DMS79 (cell line): ENCODE data around the gene DHRS7.

Experiments used
- DNase-seq: peaks from one replicate; lab custom pipeline; 2025; lab: John Stamatoyannopoulos, UW

Gene DHRS7, protein sequence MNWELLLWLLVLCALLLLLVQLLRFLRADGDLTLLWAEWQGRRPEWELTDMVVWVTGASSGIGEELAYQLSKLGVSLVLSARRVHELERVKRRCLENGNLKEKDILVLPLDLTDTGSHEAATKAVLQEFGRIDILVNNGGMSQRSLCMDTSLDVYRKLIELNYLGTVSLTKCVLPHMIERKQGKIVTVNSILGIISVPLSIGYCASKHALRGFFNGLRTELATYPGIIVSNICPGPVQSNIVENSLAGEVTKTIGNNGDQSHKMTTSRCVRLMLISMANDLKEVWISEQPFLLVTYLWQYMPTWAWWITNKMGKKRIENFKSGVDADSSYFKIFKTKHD

DNA sequence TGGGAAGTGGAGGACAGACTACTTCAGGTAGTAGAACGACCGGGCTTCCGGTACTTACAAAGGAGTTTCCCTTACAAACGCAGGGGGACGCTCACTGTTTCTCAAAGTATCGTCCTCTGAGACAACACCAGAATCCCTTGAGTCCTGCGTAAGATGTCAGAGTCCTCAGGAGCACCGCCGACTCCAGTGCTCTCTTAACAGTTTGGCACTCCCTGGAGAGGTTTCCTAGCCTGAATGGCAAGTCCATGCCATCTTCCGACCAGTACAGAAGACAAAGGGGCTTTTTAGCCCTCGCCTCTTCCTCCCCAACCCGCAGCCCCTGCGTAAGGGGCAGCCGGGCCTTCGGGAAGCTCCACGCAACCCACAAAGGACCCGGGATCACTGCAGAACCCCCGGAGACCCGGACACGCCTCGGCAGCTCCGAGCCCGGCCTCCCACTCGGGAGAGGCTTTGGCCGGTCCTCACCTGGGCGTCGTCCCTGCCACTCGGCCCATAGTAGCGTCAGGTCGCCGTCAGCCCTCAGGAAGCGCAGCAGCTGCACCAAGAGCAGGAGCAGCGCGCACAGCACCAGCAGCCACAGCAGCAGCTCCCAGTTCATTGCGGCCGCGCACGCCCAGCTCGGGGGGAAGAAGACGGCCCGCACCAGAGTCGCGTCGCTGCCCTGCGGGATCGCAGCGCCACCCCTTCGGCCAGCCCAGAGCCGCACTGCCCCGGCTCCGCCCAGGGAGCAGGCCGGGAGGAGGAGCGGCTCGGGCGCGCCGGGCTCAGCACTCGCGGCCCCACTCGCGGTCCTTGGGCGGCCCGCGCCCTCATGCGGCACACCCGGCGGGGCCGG, at the start of gene DHRS7:
TSS of gene DHRS7 (minus strand) at position 687 of the 835 bp plus-strand sequence. CDS start at position 598, 89 bp downstream.
- peak; percentile 59 for DNase-seq

DNA sequence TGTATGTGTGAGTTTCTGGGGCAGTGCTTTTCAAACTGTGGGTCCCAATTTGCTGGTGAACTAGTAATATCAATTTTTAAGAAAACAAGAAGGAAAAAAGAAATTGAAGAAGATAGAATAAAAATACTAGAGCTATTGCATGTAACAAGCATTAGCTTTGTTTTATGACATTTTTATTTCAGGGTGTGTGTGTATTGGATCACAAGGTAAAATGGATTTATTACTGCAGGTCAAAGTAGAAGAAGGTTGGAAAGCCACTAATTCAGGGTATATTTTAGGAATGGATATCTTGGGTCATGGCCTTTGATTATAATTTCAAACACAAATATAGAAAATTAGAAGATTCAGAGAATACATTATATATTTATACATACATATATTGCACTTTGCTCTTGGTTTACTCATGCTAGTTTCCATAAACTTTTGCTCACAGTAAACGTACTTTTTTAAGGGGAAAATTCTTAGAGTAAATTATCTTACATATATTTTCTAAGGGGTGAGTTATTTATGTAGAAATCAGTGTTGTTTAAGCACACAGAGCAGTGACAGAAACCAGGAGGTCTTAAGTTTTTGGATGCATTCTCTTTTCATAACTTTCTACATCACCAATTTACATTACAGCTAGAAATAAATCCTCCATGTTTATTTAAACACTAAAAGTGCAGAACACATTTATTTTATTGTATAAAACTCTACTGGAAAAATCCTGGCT, 49.4 kb upstream of the DHRS7 start:
- no peak for DNase-seq

DNA sequence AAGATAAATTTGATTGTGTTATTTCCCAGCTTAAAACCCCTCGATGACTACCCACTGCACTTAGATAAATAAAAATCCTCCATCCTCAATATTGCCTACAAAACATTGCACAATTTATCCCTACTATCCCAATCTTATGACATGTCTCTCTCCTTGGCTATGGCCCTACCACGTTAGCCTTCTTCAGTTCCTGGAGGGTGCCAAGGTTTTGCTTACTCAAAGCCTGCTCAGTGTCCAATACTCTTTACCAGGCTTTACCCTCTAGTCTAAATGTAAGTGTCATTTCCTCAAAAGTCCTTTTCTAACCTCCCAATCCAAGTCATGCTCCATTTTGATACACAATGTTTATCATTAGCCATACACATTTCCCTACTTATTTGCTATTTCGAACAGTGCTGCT, 48.8 kb upstream of the DHRS7 start:
- DNase-seq, result no peak

DNA sequence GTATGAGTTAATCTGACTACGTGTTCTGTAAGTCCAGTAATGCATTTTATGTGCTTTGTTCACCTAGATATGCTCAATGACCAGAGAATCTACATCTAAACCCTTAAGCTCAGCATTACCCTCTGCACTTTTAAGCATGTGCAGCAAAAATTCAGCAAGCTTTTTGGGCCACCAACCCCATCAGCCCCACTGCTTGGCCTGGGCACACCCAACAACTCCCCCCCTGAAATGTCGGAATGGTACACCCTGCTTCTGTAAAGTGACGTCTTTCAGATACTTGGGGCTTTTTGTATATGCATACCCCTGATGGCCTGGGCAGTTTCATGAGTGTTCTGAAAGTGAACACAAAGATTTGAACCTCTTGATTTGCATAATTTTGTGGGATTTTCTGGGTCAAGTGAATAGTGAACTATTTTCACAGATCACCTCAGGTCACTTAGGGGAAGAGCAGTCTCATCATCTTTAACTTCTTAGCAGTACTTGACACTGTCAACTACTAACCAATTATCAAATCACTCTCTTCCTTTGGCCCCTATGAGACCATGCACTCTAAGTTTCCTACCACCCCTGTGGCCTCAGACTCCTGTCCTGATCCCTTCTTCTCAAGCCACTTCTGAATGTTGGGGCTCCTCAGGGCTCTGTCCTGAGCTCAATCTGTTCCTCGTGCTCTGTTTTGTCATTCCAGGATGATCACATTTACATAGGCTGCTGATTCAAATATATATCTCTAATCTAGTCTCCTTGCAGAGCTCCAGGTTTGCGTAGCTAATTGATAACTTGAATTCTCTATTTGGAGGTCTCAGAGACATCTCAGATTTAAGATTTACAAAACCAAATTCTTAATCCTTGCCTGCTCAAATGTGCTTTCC, 47.5 kb upstream of the DHRS7 start:
- no peak for DNase-seq

DNA sequence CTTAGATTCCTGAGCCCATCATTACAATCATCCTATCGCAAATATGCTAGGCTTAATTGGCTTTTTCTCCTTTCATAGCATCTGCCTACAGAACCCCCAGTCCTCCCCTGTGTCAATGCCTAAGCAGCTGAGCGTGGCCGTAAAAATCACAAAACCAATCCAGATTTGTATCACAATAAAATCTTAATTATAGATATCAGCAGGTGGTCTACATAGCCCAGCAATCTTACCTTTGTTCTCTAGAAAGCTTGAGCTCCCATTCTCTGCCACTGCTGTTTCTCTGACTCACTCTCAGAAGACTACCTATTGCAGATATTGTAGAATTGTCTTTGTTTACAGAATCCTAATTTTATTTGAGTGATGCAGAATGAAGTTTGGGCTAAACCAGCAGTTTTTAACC, 46.0 kb upstream of the DHRS7 start:
- DNase-seq, result no peak

DNA sequence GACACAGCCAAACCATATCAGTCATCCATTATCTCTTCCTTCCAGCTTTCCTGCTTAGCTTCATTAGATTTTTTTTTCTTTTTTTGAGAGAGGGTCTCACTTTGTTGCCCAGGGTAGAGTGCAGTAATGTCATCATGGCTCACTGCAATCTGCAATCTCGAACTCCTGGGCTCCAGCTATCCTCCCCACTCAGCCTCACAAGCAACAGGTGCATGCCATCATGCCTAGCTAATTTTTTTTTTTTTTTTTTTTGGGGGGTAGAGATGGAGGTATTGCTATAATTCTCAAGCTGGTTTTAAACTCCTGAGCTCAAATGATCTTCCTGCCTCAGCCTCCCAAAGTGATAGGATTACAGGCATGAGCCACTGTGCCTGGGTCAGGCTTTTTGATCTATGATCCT, 45.5 kb upstream of the DHRS7 start:
- DNase-seq, result no peak

DNA sequence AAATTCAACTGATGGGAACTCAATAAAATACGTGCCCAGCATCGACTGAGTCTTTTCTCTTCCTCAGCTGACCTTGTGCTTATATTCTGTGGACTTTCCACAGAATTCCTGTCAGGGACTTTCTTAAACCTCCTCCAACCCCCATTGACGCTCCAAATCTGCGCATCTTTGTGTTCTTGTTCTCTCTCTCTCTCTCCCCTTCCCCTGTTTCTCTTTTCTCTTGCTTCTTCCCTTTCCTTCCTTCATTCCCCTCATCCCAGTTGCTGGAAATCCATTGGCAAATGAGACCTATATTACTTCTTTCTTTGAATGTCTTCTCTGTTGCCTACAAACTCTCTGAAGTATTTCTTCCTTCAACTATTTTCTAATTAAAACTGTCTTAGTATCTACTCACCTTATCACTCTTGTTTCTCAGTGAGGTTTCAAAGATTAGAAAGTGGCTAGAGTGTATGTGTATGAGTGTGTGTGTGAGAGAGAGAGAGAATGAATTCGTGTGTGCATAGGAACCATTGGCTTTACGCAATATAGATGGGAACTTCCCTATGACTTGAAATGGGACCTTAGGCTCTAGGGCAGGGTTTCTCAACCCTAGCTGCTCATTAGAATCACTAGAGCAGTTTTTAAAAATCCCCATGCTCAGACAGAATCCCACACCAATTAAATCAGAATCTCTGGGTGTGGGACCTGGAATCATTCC, 41.8 kb upstream of the DHRS7 start:
- no peak for DNase-seq

DNA sequence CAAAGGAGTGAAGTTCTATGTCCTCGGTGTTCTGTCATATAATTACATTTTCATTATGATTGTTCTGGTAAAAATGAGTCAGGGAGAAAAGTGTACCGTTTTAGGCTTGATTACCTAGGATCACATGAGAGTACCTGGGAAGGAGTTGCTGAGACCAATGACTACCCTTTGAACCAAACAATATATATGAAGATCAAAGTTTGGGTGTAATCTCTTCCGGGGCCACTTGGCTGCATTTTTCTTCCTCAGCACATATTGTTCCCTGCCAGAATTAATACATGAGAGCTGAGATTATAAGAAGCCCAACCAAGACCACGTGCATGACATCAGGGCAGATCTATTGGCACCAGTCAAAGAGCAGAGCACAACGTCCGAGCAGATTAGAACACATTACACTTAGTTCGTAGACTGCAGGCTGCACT, 41.1 kb upstream of the DHRS7 start:
- DNase-seq, result no peak

DNA sequence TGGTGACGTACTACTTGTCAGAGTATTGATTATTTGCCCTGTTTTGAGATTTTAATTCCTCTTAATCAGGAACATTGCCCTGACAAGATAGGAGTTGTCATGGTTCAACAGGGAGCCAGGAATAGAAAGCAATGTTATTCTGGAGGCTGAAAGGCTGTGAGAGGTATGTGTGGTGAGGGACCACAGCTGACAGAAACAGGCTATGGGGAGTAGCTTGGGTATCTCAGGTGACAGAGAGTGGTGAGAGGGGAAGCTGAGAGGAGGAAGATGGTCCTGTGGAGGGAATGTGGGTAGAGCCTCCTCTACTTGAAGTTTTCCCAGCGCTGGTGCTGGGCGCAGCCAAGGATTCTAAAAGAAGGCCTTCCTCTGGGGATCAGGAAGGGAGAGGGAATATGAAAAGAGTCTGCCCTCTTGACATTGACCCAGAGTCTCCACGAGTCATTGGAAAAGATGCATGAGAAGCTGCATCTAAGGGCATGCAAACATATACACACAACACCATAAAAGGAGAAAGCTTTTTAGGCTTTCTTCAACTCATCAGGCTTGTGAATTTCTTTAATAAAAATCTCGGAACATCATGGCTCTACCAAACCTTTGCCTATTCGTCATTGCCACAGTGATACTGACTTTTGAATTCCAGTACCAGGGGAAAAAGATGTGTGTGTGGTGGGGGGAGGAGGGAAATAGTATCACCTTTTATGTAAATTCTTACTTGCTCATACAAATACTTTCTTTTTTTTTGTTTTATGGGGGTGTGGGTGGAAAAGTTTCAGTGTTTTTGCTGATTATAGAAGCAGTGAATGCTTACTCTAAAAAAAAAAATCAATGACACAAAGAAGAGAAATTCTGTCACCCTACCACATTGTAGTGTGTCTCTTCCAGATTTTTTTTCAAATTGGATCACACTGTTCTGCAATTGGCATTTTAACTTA, 39.9 kb upstream of the DHRS7 start:
- DNase-seq, result no peak

DNA sequence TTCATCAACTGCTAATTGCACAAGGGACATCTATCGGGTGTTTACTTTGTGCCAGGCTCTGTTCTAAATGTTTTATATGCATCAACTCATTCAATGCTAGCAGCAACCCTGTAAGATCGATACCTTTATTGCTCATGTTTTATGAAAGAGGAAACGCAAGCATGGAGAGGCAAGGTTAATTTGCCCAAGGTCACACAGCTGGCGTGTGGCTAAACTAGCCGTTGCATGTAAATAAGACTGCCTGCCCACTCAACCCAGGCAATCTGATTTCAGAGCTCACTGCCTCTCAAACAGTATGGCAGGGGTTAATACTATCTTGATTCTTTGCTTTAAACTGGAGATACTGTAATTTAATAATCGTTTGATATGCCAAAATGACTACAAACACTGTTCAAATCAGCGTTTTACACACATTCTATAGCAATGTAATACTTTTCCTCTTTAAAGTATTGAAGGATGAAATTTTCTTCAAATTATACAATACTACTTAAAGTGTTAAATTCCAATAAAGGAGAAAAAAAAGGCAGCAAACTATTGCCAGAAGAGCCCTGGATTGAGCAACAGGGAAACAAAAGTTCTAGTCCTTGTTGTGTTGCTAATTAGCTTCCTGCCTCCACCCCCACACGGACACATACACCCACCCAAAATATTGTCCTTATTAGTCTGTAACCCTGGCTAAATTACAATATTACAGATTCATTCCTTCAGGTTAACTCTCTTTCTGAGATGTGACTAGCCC, 39.1 kb upstream of the DHRS7 start:
- no peak for DNase-seq

DNA sequence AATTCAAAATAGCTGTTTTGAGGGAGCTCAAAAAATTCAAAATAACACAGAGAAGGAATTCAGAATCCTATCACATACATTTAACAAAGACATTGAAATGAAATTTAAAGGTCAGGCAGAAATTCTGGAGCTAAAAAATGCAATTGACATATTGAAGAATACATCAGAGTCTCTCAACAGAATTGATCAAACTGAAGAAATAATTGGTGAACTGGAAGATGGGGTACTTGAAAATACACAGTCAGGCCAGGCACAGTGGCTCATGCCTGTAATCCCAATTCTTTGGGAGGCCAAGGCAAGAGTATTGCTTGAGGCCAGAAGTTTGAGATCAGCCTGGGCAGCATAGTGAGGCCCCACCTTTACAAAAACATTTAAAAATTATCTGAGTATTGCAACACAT, 34.1 kb upstream of the DHRS7 start:
- DNase-seq, result no peak

DNA sequence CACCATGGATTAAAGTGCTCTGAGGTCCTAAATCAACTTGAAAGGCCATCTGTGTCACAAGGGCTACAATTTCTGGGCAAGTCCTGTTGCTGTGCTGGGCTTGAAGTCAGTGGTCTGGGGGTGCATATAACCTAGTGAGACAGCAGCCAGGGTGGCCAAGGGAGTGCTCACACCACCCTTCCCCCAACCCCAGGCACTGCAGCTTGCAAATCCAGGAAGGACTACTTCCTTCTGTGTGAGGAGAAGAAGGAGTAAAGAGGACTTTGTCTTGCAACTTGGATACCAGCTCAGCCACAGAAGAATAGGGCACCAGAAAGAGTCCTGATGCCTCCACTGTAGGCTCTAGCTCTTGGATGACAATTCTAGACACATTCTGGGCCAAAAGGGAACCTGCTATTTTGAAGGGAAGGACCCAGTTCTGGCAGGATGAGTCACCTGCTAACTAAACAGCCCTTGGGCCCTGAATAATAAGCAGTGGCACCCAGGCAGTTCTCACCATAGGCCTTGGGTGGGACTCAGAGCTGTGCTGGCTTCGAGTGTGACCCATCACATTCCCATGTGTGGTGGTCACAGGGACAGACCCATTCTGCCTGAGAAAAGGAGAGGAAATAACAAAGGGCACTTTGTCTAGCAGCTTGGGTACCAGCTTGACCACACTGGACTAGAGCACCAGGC, 32.6 kb upstream of the DHRS7 start:
- DNase-seq, result no peak

DNA sequence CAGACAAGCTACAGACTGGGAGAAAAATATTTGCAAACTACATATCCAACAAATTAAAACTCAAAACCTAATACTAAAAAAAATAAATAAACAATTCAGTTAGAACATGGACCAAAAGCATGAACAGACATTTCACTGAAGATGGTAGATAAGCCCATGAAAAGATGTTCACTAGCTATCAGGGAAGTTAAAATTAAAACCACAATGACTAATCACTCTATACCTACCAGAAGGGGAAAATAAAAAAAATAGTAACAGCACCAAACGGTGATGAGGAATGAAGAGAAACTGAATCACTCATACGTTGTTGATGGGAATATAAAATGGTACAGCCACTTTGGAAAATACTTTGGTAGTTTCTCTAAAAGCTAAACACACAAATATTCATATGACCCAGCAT, 31.1 kb upstream of the DHRS7 start:
- no peak for DNase-seq

DNA sequence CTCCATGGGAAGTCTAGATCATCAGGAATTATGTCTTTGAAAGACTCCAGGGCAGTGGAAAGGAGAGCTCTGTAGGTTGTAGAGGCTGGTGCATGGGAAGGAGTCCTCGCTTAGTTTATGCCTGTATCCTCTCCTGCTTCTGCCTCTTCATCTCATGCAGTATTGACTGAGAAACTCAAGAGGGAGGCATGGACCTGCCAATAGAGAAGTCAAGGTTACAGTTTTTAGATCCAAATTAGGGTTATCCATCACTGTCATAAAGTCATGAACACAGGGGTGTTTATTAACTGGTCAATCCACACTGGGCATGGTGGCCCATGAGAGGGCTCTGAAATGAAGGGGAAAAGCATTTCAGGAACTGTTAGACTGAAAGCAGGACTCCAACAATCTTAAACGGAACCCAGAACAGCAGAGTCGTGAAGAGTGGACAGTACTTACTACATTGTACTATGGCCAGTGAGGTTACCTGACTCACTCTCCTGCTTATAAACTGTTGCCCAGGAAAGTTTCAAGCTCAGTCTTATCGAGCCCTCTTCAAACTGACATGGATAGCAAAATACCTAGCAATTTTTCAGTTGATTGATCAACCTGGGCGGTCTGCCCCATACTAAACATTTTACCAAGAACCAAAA, 30.1 kb upstream of the DHRS7 start:
- DNase-seq, result no peak

DNA sequence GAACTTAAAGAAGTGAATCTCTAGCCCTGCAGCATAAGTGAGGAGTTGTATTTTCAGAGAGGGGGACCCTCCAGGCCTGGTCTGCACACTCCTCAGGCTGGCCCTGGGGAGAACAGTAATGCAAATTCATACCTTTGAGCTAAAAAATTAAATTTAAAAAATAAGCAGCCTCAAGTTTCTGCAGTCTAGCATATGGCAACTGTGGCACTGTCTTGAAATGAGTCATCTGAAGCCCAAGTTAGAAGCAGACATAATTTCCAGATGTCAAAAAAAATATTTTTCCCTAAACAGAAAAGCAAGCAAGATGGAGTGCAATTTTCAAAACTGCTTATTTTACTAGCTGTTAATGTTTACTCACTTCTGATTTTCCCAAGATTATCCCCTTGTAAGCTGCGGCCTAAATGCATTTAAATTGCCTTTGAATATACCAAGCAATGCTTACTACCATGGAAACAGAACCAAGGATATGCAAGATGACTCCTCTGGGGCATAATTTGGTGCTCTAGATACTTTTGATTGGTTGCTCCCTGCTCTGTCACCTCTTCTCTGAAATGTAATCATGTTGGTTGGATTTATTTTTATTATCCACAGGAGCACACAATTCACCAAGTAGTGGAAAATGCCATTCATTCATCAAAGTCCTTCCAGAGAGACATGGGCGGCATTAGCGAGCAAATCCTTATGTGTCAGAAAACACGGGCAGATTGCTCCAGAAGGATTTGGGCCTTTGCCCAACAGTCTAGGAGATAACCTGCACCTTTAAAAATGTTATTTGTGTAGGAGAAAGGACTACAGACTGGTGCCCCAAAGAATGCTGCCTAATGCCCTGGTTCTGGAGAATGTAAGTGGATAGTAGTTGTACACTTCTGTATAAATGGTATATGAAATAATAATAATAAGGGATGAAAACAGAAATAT, 25.0 kb upstream of the DHRS7 start:
- no peak for DNase-seq

DNA sequence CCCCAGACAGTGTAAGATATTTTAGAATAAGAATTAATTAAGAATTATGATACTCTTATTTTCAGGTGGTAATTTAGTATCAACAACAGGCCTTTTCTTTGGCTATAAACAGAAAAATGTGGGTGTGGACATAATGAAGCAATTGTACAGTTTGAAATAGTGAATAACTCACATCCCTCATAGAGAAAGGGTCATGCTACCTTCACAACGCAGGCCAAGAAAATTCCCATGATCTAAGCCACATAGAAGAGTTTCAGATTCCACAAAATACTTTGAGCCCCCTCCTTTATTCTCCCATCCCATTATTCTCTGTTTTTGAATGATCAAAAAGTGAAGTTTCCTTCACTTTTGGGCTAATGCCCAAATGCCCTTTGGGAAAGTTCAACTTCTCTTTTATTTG, 23.5 kb upstream of the DHRS7 start:
- DNase-seq, result no peak

DNA sequence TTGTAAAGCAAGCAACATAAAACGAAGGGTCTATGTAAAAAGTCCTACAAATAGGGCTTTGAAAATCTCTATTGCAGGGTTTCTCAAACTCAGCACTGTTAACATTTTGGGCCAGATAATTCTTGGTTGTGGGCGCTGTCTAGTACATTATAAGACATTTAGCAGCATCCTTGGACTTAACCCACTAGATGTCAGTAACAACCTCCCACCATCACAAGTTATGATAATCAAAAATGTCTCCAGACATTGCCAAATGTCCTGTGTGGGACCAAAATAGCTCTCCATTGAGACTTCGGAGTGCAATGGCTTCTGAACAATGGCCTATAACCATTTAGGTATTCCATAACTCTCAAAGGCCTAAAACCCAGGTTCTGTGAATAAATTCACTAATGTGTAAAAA, 22.9 kb upstream of the DHRS7 start:
- DNase-seq, result peak; percentile 14
